K562 (cell line): Measurements from ENCODE around the gene AIFM3. TPM values are rescaled to one million over a fixed set of nuclear protein-coding genes. Genes with fewer than 3 reads are reported as not detected.

ENCODE experiments used
- ARID2 ChIP-seq: fragments of 450-650 bp; IDR thresholded peaks from 2 replicates; pipeline ENCODE4 v1.6.1; 2017; ENCODE audit warnings: antibody characterized with exemption, mild to moderate bottlenecking
- ATF4 ChIP-seq: fragments of 450-650 bp; formaldehyde crosslinking; IDR thresholded peaks from 2 replicates; pipeline ENCODE4 v1.4.0; 2022; ENCODE audit warnings: mild to moderate bottlenecking, moderate library complexity
- BDP1 ChIP-seq: IDR thresholded peaks from 3 replicates; pipeline ENCODE4 v1.6.1; 2011; ENCODE audit not compliant: insufficient read length, insufficient read depth
- BMI1 ChIP-seq: fragments of 150-350 bp; IDR thresholded peaks from 2 replicates; pipeline ENCODE4 v1.6.1; 2014; ENCODE audit warnings: low read length
- FOS ChIP-seq: IDR thresholded peaks from 3 replicates; pipeline ENCODE4 v1.6.1; 2011; ENCODE audit not compliant: insufficient read length; ENCODE audit errors: extremely low read depth
- HMG20A ChIP-seq: fragments of 450-650 bp; formaldehyde crosslinking; conservative IDR thresholded peaks from 2 replicates; pipeline ENCODE4 v1.4.0; 2020; ENCODE audit warnings: mild to moderate bottlenecking, mixed read lengths
- HNRNPUL1 ChIP-seq: fragments of 200-400 bp; formaldehyde crosslinking; IDR thresholded peaks from 2 replicates; pipeline ENCODE4 v1.6.1; 2017; ENCODE audit warnings: low read length
- L3MBTL2 ChIP-seq: fragments of 450-650 bp; IDR thresholded peaks from 2 replicates; pipeline ENCODE4 v1.6.1; 2016; ENCODE audit warnings: mild to moderate bottlenecking, moderate library complexity
- MCM2 ChIP-seq: fragments of 450-650 bp; IDR thresholded peaks from 2 replicates; pipeline ENCODE4 v1.6.1; 2017; ENCODE audit warnings: low read depth, mild to moderate bottlenecking
- NFATC3 ChIP-seq: fragments of 450-650 bp; IDR thresholded peaks from 2 replicates; pipeline ENCODE4 v1.6.1; 2017; ENCODE audit warnings: mild to moderate bottlenecking
- NFIX ChIP-seq: fragments of 250-450 bp; sonication (Bioruptor Pico); IDR thresholded peaks from 2 replicates; pipeline ENCODE4 v1.4.0; 2020; ENCODE audit warnings: low read depth, mild to moderate bottlenecking, moderate library complexity
- NR2F6 ChIP-seq: fragments of 450-650 bp; formaldehyde crosslinking; IDR thresholded peaks from 2 replicates; pipeline ENCODE4 v1.4.0; 2020; ENCODE audit warnings: mild to moderate bottlenecking
- POLR2A ChIP-seq: fragments of 450-650 bp; conservative IDR thresholded peaks from 2 replicates; pipeline ENCODE4 v1.6.1; 2016
- POLR2G ChIP-seq: fragments of 200-400 bp; formaldehyde crosslinking; IDR thresholded peaks from 2 replicates; pipeline ENCODE4 v1.6.1; 2017; ENCODE audit warnings: low read depth, mild to moderate bottlenecking, antibody characterized with exemption, low read length, moderate library complexity
- RBM14 ChIP-seq: fragments of 200-400 bp; formaldehyde crosslinking; IDR thresholded peaks from 2 replicates; pipeline ENCODE4 v1.6.1; 2018; ENCODE audit warnings: low read depth, mild to moderate bottlenecking, low read length, moderate library complexity, borderline replicate concordance; ENCODE audit not compliant: insufficient read depth
- TARDBP ChIP-seq: fragments of 450-650 bp; IDR thresholded peaks from 2 replicates; pipeline ENCODE4 v1.6.1; 2016
- TFE3 ChIP-seq: fragments of 450-650 bp; formaldehyde crosslinking; IDR thresholded peaks from 2 replicates; pipeline ENCODE4 v1.4.0; 2020; ENCODE audit warnings: mild to moderate bottlenecking, mixed read lengths
- YY1 ChIP-seq, 3 experiments: IDR thresholded peaks; 2 replicates each; pipeline ENCODE4 v1.6.1; 2011; ENCODE audit warnings: low read length in 2 of 3, mild to moderate bottlenecking in 2 of 3, moderate library complexity in 2 of 3, borderline replicate concordance in 1 of 3, control low read depth in 1 of 3, low read depth in 1 of 3; ENCODE audit not compliant: insufficient read depth in 3 of 3, insufficient replicate concordance in 2 of 3, control insufficient read depth in 1 of 3, insufficient read length in 1 of 3; ENCODE audit errors: extremely low read depth in 1 of 3
- ZHX1 ChIP-seq: fragments of 150-350 bp; conservative IDR thresholded peaks from 2 replicates; pipeline ENCODE4 v1.6.1; 2014; ENCODE audit warnings: low read length
- ZNF24 ChIP-seq: fragments of 450-650 bp; IDR thresholded peaks from 2 replicates; pipeline ENCODE4 v1.6.1; 2016
- ZNF717 ChIP-seq: fragments of 250-450 bp; sonication (Bioruptor Pico); IDR thresholded peaks from 2 replicates; pipeline ENCODE4 v1.5.0; 2021
- ZNF764 ChIP-seq: fragments of 250-450 bp; sonication (Bioruptor Pico); IDR thresholded peaks from 2 replicates; pipeline ENCODE4 v1.4.0; 2020; ENCODE audit warnings: low read depth, mild to moderate bottlenecking, moderate library complexity
- polyA plus RNA-seq, 8 experiments: library from polyadenylated mRNA; depleted of rRNA in 4 of 8; stranded (reverse) in 5 of 8; unstranded in 3 of 8; fragments of >200 nt; fragmentation: Nextera tagmentation in 2 of 8; fragmentation: Illumina TruSeq in 1 of 8; extraction: Ambion mirVana in 2 of 8; extraction: Trizol in 1 of 8; gene quantifications; 2 replicates each; pipeline versions ENCODE4 v1.2.1 to v1.2.3, GENCODE V29; 2011 to 2014; ENCODE audit warnings: inconsistent platforms in 1 of 8, missing spikeins in 1 of 8
- total RNA-seq, 7 experiments: library from RNA; depleted of rRNA in 6 of 7; stranded (reverse); fragments of >200 nt in 6 of 7; fragmentation: Illumina TruSeq in 2 of 7; extraction: Trizol in 2 of 7; gene quantifications; 2 replicates each; pipeline versions ENCODE4 v1.2.1 to v1.2.3, GENCODE V29; 2011 to 2021; ENCODE audit warnings: low replicate concordance in 1 of 7
- TF ChIP-seq, protein P1 (sequence below), 2 experiments: fragments of 250-450 bp in 1 of 2; fragments of 450-650 bp in 1 of 2; sonication (Bioruptor Pico) in 1 of 2; IDR thresholded peaks; 2 replicates each; pipeline versions ENCODE4 v1.6.1 to v1.8.0; 2016 to 2021; ENCODE audit warnings: mild to moderate bottlenecking in 2 of 2, moderate library complexity in 2 of 2, missing compliant biosample characterization in 1 of 2, missing genetic modification characterization in 1 of 2

Gene AIFM3
- total and polyA plus RNA-seq, 9 of the 15 experiments (the other 6 are each of a cell fraction or from before 2014, with no cell fraction given) = 0.03 to 0.20 (median 0.07) TPM; not detected in 1

GRCh38 chr22:21014726-21015465 lies 47.8 kb downstream of the AIFM3 start, which contains the start of gene P2RX6 (continued):
- TF ChIP-seq NFATC3 (no peak), ZHX1 (0 out of 2 replicates have a peak, but pooled peaks have one; percentile 68), ZNF24 (no peak), HNRNPUL1 (peak; percentile 82; the same call in 1 of the 2 replicates), POLR2G (peak; percentile 85), BDP1 (no peak), ARID2 (no peak), NFIX (CRISPR knock-in tag) (no peak), YY1 (IDR thresholded peaks at IDR 0.05; ENCODE audit: borderline replicate concordance in 1 of 3, control insufficient read depth in 1 of 3, extremely low read depth in 1 of 3, insufficient read depth in 3 of 3, insufficient read length in 1 of 3, insufficient replicate concordance in 2 of 3, low read depth in 1 of 3, low read length in 2 of 3) (peak in 1 of 3 experiments; percentile 81), ATF4 (CRISPR knock-in tag) (0 out of 2 replicates have a peak, but pooled peaks have one; percentile 44), POLR2A (no peak), HMG20A (CRISPR knock-in tag) (0 out of 2 replicates have a peak, but pooled peaks have one; percentile 6), TARDBP (no peak), ZNF717 (CRISPR knock-in tag) (no peak), BMI1 (0 out of 2 replicates have a peak, but pooled peaks have one; percentile 11), RBM14 (no peak; the same call in 1 of the 2 replicates), L3MBTL2 (no peak), ZNF764 (CRISPR knock-in tag) (peak; percentile 84; the same call in 1 of the 2 replicates), NR2F6 (CRISPR knock-in tag) (peak; percentile 98; the same call in 1 of the 2 replicates), MCM2 (no peak), TFE3 (CRISPR knock-in tag) (no peak; the same call in 1 of the 2 replicates), FOS (no peak)
- TF ChIP-seq, protein P1, sequence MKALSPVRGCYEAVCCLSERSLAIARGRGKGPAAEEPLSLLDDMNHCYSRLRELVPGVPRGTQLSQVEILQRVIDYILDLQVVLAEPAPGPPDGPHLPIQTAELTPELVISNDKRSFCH (CRISPR knock-in tag; IDR thresholded peaks at IDR 0.05) = no peak
- TF ChIP-seq, protein P1 (tag; IDR thresholded peaks at IDR 0.05) = peak; percentile 68; the same call in 1 of the 2 replicates
